Activated naive CD8-positive, alpha-beta T cell treated with anti-CD3 and anti-CD28 coated beads, Interleukin-2, amount 50 U/mL, for 16 hours (primary cell): Measurements from ENCODE around the gene ITGA7.
"Not testable (repeated sequence)": the region's sequence is repeated elsewhere in the genome, so short reads cannot be mapped to it uniquely, and the experiment has no call there.

Experiments
- DNase-seq: peaks from one replicate; pipeline ENCODE4 v3.0.0-alpha.2; 2020; ENCODE audit warnings: low read depth, low spot score

ITGA7 gene

GRCh38 chr12:55682087-55682796 lies 25.5 kb downstream of the ITGA7 start:
- DNase-seq, result no peak

- no peak for DNase-seq
Measured at GRCh38 chr12:55681142-55682077, 26.3 kb downstream of the ITGA7 start.

GRCh38 chr12:55679691-55680090 lies 28.0 kb downstream of the ITGA7 start:
- DNase-seq, result no peak

- no peak for DNase-seq
Measured at GRCh38 chr12:55676707-55677106, 31.0 kb downstream of the ITGA7 start.

GRCh38 chr12:55675666-55676065 lies 32.0 kb downstream of the ITGA7 start:
- DNase-seq, result no peak

- DNase-seq, result no peak
Measured at GRCh38 chr12:55673638-55674037, 34.1 kb downstream of the ITGA7 start.

- DNase-seq, result no peak
Measured at GRCh38 chr12:55671746-55672145, 36.0 kb downstream of the ITGA7 start.

- DNase-seq, result no peak
Measured at GRCh38 chr12:55670276-55670675, 37.4 kb downstream of the ITGA7 start.

GRCh38 chr12:55666508-55666907 lies 41.2 kb downstream of the ITGA7 start:
- DNase-seq, result no peak

- DNase-seq, result no peak
Measured at GRCh38 chr12:55664826-55665225, 42.9 kb downstream of the ITGA7 start.

GRCh38 chr12:55663391-55663790 lies 44.3 kb downstream of the ITGA7 start:
- DNase-seq, result no peak

- DNase-seq, result no peak
Measured at GRCh38 chr12:55659486-55660385, 48.0 kb downstream of the ITGA7 start.

GRCh38 chr12:55658635-55659391 lies 48.9 kb downstream of the ITGA7 start:
- no peak for DNase-seq

GRCh38 chr12:55658212-55658611 lies 49.5 kb downstream of the ITGA7 start:
- DNase-seq, result no peak

- DNase-seq, result no peak
Measured at GRCh38 chr12:55657212-55657611, 50.5 kb downstream of the ITGA7 start.

- no peak for DNase-seq
Measured at GRCh38 chr12:55654511-55655214, 53.0 kb downstream of the ITGA7 start.

- no peak for DNase-seq
Measured at GRCh38 chr12:55653031-55653430, 54.7 kb downstream of the ITGA7 start.

- DNase-seq, result no peak
Measured at GRCh38 chr12:55652352-55652751, 55.4 kb downstream of the ITGA7 start.

- no peak for DNase-seq
Measured at GRCh38 chr12:55651299-55651683, 56.4 kb downstream of the ITGA7 start.

- DNase-seq, result not testable (repeated sequence)
Measured at GRCh38 chr12:55650620-55651298, 56.9 kb downstream of the ITGA7 start.
